Ovary (tissue), 3 donors: ENCODE data around the gene PIMREG.

Source experiments
- POLR2A ChIP-seq: fragments of 450-650 bp; IDR thresholded peaks from one replicate; pipeline ENCODE4 v1.6.1; 2017; ENCODE audit warnings: antibody characterized with exemption, mild to moderate bottlenecking, moderate library complexity
- TF ChIP-seq, protein P1 (sequence below), 3 donors: fragments of 450-650 bp in 2 of 3; fragments of 200-600 bp in 1 of 3; IDR thresholded peaks; one replicate each; pipeline versions ENCODE4 v1.5.1 to v1.8.0; 2016 to 2022; ENCODE audit warnings: antibody characterized with exemption in 3 of 3, mild to moderate bottlenecking in 1 of 3
- donor health status: DM: no; HTN: no; CAD: no.

DNA sequence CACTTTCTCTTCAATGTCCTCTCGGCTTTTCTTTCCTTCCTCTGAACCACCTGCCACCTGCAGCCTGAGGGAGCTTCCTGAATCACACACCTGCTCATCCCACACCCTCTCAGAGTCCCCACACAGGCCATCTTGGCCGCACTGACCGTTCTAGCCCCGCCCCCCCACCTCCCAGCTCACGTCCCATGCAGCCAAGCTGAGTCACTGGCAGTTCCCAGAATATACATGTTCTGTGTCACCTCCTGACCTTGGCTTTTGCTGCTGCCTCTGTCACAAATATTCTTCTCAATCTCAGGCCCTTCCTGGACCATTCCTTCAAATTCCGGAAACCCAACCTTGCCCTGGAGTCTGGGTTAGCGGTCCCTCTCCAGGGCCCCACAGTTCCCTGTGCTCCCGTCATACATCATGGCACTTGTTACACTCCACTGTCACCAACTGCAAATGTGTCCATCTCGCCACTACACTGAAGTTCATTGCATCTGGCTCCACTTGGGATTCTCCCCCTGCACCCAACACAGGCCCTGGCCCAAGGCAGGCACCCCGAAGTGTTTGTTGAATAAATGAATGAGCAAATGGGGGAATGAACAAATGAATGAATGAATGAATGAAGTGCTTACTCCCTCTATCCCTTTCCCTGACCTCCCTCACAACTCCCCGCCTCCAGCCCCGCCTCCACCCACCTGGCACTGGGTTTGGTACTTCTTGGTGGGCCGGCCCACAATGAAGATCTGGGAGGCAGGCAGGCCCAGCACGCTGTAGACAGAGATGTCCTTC lies 12.8 kb downstream of the PIMREG start:
- TF ChIP-seq POLR2A: no peak
- TF ChIP-seq, protein P1, sequence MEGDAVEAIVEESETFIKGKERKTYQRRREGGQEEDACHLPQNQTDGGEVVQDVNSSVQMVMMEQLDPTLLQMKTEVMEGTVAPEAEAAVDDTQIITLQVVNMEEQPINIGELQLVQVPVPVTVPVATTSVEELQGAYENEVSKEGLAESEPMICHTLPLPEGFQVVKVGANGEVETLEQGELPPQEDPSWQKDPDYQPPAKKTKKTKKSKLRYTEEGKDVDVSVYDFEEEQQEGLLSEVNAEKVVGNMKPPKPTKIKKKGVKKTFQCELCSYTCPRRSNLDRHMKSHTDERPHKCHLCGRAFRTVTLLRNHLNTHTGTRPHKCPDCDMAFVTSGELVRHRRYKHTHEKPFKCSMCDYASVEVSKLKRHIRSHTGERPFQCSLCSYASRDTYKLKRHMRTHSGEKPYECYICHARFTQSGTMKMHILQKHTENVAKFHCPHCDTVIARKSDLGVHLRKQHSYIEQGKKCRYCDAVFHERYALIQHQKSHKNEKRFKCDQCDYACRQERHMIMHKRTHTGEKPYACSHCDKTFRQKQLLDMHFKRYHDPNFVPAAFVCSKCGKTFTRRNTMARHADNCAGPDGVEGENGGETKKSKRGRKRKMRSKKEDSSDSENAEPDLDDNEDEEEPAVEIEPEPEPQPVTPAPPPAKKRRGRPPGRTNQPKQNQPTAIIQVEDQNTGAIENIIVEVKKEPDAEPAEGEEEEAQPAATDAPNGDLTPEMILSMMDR (IDR thresholded peaks at IDR 0.05): no peak
